ENCODE data around the gene SUDS3. TPM values are rescaled to one million over a fixed set of nuclear protein-coding genes. Genes with fewer than 3 reads are reported as not detected.

Gene SUDS3
- total RNA-seq, 1 experiment from 2014 or later, result 50.5 TPM

- CTCF ChIA-PET, result interaction anchor here (0.6 to 0.7 kb wide), 2 partner anchors 10 to 64 kb away, joined by 4 read pairs; no protein-coding TSS in a partner anchor
- Mint-ChIP-seq H3K4me3 (ENCODE audit: low read depth, unreplicated experiment) (no peak overlapping the region), H3K27ac (ENCODE audit: unreplicated experiment) (no peak overlapping the region), H3K27me3 (ENCODE audit: unreplicated experiment) (no peaks in the 10 kb centered on the region), H3K4me1 (ENCODE audit: low read depth, unreplicated experiment) (peaks cover 20% of the 10 kb centered on the region), H3K9me3 (ENCODE audit: low read depth, unreplicated experiment) (no peaks in the 10 kb centered on the region), H3K36me3 (ENCODE audit: insufficient read depth, unreplicated experiment) (no peaks in the 10 kb centered on the region)
- TF ChIP-seq CTCF (IDR thresholded peaks at IDR 0.05; ENCODE audit: unreplicated experiment), result no peak
- intact Hi-C loops (cut with micrococcal nuclease; ENCODE audit: unreplicated experiment), result no loop called here
- DNase-seq, result no peak
- BruUV-seq (replicated peaks), result no TSS peak
Measured at GRCh38 chr12:118330421-118331018, 45.8 kb upstream of the SUDS3 start.

- Mint-ChIP-seq H3K4me1 (ENCODE audit: low read depth, unreplicated experiment) (peaks cover 38% of the 10 kb centered on the region), H3K27ac (ENCODE audit: unreplicated experiment) (no peak overlapping the region)
- intact Hi-C loops (cut with micrococcal nuclease; ENCODE audit: unreplicated experiment), result no loop called here
Measured at GRCh38 chr12:118332511-118332910, 43.8 kb upstream of the SUDS3 start.

GRCh38 chr12:118334241-118334640, 42.1 kb upstream of the SUDS3 start:
- H3K4me3 Mint-ChIP-seq (ENCODE audit: low read depth, unreplicated experiment), result no peak overlapping the region
- no peak for TF ChIP-seq CTCF (IDR thresholded peaks at IDR 0.05; ENCODE audit: unreplicated experiment)
- intact Hi-C loops (cut with micrococcal nuclease; ENCODE audit: unreplicated experiment), result no loop called here
- H3K27ac Mint-ChIP-seq (ENCODE audit: unreplicated experiment), result no peak overlapping the region
- DNase-seq, result no peak
- H3K27me3 Mint-ChIP-seq (ENCODE audit: unreplicated experiment), result no peaks in the 10 kb centered on the region
- no TSS peak for BruUV-seq (replicated peaks)
- CTCF ChIA-PET, result interaction anchor here (0.7 kb wide), 2 partner anchors 24 to 25 kb away, joined by 3 to 4 read pairs; no protein-coding TSS in a partner anchor
- no peaks in the 10 kb centered on the region for H3K9me3 Mint-ChIP-seq (ENCODE audit: low read depth, unreplicated experiment)
- H3K4me1 Mint-ChIP-seq (ENCODE audit: low read depth, unreplicated experiment), result peaks cover 38% of the 10 kb centered on the region
- H3K36me3 Mint-ChIP-seq (ENCODE audit: insufficient read depth, unreplicated experiment), result no peaks in the 10 kb centered on the region

More at GRCh38 chr12:118332511-118332910, 43.8 kb upstream of the SUDS3 start:
- no peak overlapping the region for H3K4me3 Mint-ChIP-seq (ENCODE audit: low read depth, unreplicated experiment)
- no peak for DNase-seq
- H3K27me3 Mint-ChIP-seq (ENCODE audit: unreplicated experiment), result no peaks in the 10 kb centered on the region
- no peak for TF ChIP-seq CTCF (IDR thresholded peaks at IDR 0.05; ENCODE audit: unreplicated experiment)
- BruUV-seq (replicated peaks), result no TSS peak
- H3K36me3 Mint-ChIP-seq (ENCODE audit: insufficient read depth, unreplicated experiment), result no peaks in the 10 kb centered on the region
- H3K9me3 Mint-ChIP-seq (ENCODE audit: low read depth, unreplicated experiment), result no peaks in the 10 kb centered on the region
- CTCF ChIA-PET, result no interaction called here

- Mint-ChIP-seq H3K4me3 (ENCODE audit: low read depth, unreplicated experiment) (no peak overlapping the region), H3K4me1 (ENCODE audit: low read depth, unreplicated experiment) (peaks cover 38% of the 10 kb centered on the region), H3K27ac (ENCODE audit: unreplicated experiment) (no peak overlapping the region), H3K9me3 (ENCODE audit: low read depth, unreplicated experiment) (no peaks in the 10 kb centered on the region), H3K36me3 (ENCODE audit: insufficient read depth, unreplicated experiment) (no peaks in the 10 kb centered on the region), H3K27me3 (ENCODE audit: unreplicated experiment) (no peaks in the 10 kb centered on the region)
- TF ChIP-seq CTCF (IDR thresholded peaks at IDR 0.05; ENCODE audit: unreplicated experiment), result no peak
- intact Hi-C loops (cut with micrococcal nuclease; ENCODE audit: unreplicated experiment), result no loop called here
- BruUV-seq (replicated peaks), result no TSS peak
- CTCF ChIA-PET, result no interaction called here
- no peak for DNase-seq
Measured at GRCh38 chr12:118334939-118335567, 41.3 kb upstream of the SUDS3 start.

Data from Calu3 (cell line).